NCI-H187 treated with DMSO at 0.1 percent for 48 hours (cell line): ENCODE data around the gene NDUFB6.
"Not testable (repeated sequence)": the region's sequence is repeated elsewhere in the genome, so short reads cannot be mapped to it uniquely, and the experiment has no call there.

Experiments
- DNase-seq: peaks from one replicate; lab custom pipeline; 2025; lab: John Stamatoyannopoulos, UW

The NDUFB6 gene

DNA sequence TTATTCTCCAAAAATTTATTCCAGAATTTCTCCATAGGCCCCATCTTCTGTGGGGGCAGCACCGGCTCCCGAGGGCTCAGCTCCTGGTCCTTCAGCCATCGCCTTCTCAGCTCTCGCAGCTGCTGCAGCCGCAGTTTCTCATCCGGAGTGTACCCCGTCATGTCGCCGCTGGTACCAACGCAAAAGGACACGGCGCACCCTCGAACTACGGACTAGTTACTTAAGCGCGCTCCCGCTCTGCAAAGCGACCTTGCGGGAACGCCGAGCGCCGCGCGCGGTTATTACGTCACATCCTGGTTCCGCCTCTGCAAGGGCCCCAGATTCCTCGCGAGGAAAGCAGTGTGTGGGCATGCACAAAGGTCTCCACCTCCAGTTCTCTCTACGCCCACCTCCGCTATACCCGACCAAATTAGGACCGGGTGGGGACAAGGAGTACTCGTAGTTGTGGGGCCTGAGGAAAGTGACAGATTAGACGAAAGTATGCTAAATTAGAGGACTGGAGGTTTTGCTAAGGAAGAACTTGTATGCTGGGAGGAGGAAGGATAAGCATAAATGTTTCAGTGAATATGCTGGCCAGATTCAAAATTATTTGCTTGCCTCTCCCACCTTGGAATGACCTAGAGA, at the start of gene NDUFB6:
TSS of gene NDUFB6 (minus strand) at position 260 of the 624 bp plus-strand sequence. CDS start at position 161, 99 bp downstream.
- peak; percentile 26 for DNase-seq

GRCh38 chr9:32618261-32618660, 45.3 kb upstream of the NDUFB6 start:
- DNase-seq: no peak

DNA sequence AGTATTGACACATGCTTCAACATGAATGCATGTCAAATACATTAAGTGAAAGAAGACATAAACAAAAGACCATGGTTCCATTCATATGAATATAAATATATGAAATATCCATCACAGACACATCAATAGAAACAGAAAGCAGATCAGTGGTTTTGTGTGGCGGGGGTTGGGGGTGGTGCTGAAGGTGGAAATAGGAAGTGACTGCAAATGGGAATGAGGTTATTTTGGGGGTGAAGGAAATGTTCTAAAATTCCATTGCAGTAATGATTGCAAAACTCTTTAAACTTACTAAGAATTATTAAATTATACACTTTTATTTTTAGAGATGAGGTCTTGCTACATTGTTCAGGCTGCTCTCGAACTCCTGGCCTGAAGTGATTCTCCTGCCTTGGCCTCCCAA, 33.9 kb upstream of the NDUFB6 start:
- DNase-seq: no peak

DNA sequence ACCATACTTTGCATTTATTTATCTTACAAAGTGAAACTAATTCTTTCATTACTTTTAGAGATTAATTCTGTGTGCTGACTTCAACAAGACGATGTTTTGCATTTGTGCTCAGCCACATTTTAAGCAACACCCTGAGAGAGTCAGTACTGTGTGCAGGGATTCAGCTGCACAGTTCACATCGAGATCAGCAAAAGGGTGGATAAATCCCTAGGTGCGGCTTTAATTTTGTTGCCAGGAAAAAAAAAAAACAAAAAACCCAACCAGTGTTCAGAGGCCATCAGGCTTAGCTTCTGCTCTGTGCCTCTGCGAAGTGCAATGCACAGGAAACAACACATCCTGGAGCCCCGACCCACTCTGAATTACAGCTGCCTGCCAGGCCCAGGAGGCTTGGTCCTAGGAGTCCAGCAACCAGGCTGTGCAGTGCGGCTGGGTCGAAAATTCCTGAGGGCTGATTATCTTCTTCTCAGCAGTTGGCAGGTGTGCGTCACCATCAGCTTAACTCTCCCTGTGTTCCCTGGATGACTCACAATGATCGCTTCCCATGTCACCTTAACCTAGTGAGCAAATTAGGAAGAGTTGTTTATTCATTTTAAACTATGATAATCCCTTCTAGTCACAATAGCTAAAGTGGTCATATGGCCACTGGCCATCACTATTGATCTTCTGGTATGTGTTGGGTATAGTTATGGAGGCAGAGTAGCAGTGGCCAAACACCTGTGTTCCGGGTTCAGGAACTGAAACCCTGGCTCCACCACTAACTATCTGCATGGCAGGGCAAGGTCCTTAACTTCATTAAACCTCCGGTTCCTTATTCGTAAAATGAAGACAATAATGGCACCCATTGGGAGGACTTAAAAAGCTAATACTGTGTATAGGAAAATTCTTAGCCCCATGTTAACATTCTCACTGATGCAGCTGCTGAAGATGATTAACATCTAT, 31.2 kb upstream of the NDUFB6 start:
- DNase-seq: no peak

DNA sequence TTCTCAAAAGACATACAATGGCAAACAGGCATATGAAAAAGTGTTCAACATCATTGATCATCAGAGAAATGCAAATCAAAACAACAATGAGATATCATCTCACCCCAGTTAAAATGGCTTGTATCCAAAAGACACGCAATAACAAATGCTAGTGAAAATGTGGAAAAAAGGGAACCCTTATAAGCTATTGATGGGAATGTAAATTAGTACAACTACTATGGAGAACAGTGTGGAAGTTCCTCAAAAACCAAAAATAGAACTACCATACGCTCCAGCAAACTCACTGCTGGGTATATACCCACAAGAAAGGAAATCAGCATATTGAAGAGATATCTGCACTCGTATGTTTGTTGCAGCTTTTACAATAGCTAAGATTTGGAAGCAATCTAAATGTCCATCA, 26.1 kb upstream of the NDUFB6 start:
- DNase-seq: not testable (repeated sequence)

- no peak for DNase-seq
These were observed 24.0 kb upstream of the NDUFB6 start for GRCh38 chr9:32596936-32597335.

GRCh38 chr9:32596096-32596865, 23.3 kb upstream of the NDUFB6 start:
- DNase-seq: no peak

GRCh38 chr9:32590898-32591297, 17.9 kb upstream of the NDUFB6 start:
- DNase-seq: no peak

DNA sequence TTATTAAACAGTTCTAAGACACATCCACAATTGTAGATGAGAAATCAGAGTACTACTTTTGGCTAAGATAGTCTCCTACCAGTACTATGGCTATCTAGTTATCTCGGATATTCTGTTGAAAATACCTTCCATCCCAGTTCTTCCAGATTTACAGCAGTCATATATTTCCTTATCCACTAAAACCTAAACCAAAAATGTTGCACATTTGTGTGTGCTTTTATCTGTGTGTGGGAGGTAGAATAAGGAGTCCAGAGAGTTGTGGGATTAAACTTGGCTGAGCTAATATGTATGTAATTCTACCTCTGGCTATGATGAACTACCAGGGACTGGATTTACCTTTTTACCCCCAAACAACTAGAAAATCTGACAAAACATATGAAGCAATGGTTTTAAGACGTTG, 17.5 kb upstream of the NDUFB6 start:
- no peak for DNase-seq

DNA sequence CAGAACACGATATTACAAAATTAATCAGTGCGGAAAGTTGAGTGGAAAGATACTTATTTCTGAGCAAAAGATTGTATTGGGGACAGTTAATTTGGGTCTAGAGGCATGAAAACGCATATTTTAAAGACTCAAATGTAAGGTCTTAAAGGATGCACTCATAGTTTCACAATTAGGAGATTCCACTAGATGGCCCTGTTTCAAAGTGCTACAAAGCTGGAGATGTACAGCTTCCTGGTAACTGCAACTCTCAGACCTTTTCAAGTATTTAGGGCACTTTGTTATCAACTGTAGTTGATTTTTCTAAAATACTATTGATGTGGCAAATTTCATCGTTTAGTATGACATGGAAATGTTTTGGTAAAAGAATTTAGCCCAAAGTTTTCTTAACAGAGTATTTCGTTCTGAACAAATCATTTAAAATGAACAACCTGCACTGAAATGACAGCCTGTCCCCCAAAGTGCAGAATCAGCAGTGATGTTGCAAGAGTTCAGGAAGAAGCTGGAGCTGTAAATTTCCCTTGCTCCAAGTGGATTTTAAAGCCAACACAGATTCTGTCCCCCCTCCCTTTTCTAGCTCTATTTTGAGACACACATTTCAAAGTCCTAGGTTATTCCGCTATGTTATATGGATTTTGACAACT, 16.2 kb upstream of the NDUFB6 start:
- no peak for DNase-seq

GRCh38 chr9:32587901-32588300, 14.9 kb upstream of the NDUFB6 start:
- DNase-seq: no peak

DNA sequence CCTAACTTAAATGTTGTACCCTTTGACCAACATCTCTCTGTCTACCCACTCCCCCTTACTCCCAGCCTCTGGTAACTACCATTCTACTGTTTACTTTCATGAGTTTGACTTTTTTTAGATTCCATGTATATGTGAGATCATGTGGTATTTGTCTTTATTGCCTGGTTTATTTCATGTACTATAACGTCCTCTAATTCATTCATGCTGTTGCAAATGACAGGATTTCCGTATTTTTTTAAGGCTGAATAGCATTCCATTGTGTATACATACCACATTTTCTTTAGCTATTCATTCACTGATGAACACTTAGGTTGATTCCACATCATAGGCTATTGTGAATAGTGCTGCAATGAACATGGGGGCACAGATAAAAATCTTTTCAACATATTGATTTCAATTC, 11.8 kb upstream of the NDUFB6 start:
- DNase-seq: no peak

GRCh38 chr9:32581512-32582143, 8.7 kb upstream of the NDUFB6 start:
- DNase-seq: no peak

DNA sequence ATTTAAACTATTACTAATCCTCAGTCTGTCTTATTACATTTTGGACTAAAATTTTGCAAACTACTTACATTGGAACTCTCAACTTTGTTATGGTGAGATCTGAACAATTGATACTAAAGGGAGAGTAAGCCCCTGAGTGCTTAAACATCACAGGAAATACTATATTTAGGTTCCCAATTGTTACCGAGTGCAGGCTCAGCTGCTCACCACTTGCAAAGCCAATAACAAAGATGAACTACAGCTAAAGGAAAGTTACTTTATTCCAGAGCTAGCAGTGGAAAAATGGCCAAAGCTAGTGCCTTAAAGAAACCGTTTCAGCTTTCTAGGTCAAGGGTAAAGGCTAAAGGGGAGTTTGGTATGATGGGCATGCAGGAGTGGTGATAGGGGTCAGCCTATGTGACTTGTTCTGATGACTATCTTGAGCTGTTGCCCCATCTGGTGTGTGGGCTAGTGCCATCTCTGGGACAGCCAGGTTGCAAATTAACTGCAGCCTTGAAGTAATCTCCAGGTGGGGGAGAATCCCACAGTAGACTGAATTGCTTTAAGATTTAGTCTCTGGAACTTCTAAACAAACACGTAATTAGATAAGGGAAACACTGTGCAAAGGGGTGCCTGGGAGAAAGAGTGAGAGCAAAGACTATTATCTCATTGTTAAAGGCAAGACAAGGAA, 7.8 kb upstream of the NDUFB6 start:
- no peak for DNase-seq

DNA sequence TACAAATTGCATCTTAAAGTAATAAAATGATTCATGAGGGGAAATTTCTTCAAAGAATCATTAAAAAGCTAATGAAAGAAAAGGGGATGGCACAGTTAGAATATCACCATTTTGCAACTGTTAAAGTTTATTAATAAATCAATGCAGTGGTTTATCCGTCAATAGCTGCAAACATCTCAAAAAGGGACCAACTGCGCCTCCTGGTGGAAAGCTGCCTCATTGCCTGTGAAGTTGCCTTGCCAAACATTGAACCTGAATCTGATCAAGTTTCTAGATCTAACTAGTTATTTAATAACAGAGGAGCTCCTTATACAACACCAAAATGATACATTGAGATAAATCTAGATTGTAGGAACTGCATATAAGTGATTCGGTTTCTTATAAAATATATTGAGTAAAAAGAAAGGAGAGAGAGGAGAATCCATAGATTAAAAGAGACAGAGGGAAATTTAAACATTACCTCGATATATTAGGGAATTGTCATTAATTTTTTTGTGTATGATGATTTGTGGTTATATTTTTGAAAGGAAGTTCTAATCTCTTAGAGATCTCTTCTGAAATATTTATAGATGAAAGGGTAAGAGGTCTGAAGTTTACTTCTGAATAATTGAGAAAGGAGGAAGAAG, 6.9 kb upstream of the NDUFB6 start:
- no peak for DNase-seq

- no peak for DNase-seq
These were observed 6.0 kb upstream of the NDUFB6 start for GRCh38 chr9:32578976-32579375.

DNA sequence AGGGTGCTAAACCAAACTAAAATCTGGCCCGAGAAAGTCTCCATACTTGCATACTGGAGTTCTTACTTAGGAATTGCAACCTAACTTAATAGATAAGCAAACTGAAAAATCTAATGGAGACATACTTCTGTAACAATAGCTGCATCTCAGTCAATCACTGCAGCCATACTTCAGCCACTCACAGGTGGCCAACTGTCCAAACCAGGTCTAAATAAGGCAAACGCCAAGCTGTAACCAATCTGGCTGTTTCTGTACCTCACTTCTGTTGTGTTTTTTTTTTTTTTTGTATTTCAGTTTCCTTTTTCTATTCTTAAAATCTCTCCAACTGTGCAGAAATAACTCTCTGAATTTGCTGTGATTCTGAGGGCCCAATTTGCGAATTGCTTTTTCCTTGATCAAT, 4.4 kb upstream of the NDUFB6 start:
- DNase-seq: no peak

DNA sequence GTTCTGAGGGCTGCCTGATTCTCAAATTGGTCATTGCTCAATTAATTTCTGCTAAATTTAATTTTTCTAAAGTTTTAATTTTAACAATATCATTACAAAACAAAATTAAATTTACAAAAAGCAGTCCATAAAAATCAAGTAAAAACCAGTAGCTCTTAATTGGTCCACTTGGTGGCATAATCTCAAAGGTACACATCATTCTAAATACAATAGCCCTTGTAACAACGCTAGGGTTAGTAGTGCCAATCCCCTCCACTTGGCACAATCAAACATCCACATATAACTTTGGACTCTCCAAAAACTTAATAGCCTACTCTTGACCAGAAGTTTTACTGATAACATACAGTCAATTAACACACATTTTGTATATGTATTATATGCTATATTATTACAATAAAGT, 1.9 kb upstream of the NDUFB6 start:
- DNase-seq: no peak

DNA sequence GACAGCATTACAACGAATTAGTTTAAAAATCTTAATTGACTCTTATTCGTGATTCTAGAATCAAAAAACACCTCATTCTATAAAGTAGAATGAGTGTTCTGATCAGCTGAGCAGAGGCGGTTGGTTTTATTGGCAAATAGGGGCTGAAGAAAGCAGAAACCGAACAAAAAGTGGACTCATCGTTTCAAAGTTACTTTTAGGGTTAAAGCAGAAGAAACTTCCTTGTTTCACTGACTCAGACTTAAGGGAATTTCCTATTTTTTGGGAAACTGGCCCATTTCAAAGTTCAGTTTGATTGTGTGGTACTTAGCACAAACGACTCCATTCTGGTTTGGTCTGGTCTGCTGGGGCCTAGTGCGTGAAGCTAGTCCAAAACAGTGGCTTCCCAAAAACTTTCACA, 862 bp upstream of the NDUFB6 start:
- DNase-seq: no peak
